GM10266 (cell line): Measurements from ENCODE around the gene MAP1A.
"Not testable (repeated sequence)": the region's sequence is repeated elsewhere in the genome, so short reads cannot be mapped to it uniquely, and the experiment has no call there.

ENCODE experiments used
- DNase-seq: peaks from one replicate; pipeline ENCODE4 v3.0.0; 2012; ENCODE audit errors: extremely low spot score
- TF ChIP-seq, protein P1 (sequence below): IDR thresholded peaks from 2 replicates; pipeline ENCODE4 v1.5.1; 2012; ENCODE audit warnings: mild to moderate bottlenecking, low read depth; ENCODE audit not compliant: control insufficient read depth, insufficient read depth; ENCODE audit errors: missing control alignments

Gene MAP1A

DNA sequence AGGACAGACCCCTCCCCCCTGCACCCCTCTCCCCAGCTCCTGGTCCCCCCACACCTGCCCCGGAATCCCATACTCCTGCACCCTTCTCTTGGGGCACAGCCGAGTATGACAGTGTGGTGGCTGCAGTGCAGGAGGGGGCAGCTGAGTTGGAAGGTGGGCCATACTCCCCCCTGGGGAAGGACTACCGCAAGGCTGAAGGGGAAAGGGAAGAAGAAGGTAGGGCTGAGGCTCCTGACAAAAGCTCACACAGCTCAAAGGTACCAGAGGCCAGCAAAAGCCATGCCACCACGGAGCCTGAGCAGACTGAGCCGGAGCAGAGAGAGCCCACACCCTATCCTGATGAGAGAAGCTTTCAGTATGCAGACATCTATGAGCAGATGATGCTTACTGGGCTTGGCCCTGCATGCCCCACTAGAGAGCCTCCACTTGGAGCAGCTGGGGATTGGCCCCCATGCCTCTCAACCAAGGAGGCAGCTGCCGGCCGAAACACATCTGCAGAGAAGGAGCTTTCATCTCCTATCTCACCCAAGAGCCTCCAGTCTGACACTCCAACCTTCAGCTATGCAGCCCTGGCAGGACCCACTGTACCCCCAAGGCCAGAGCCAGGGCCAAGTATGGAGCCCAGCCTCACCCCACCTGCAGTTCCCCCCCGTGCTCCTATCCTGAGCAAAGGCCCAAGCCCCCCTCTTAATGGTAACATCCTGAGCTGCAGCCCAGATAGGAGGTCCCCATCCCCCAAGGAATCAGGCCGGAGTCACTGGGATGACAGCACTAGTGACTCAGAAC is 9.8 kb downstream of the MAP1A start:
- TF ChIP-seq, protein P1, sequence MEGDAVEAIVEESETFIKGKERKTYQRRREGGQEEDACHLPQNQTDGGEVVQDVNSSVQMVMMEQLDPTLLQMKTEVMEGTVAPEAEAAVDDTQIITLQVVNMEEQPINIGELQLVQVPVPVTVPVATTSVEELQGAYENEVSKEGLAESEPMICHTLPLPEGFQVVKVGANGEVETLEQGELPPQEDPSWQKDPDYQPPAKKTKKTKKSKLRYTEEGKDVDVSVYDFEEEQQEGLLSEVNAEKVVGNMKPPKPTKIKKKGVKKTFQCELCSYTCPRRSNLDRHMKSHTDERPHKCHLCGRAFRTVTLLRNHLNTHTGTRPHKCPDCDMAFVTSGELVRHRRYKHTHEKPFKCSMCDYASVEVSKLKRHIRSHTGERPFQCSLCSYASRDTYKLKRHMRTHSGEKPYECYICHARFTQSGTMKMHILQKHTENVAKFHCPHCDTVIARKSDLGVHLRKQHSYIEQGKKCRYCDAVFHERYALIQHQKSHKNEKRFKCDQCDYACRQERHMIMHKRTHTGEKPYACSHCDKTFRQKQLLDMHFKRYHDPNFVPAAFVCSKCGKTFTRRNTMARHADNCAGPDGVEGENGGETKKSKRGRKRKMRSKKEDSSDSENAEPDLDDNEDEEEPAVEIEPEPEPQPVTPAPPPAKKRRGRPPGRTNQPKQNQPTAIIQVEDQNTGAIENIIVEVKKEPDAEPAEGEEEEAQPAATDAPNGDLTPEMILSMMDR, result no peak

DNA sequence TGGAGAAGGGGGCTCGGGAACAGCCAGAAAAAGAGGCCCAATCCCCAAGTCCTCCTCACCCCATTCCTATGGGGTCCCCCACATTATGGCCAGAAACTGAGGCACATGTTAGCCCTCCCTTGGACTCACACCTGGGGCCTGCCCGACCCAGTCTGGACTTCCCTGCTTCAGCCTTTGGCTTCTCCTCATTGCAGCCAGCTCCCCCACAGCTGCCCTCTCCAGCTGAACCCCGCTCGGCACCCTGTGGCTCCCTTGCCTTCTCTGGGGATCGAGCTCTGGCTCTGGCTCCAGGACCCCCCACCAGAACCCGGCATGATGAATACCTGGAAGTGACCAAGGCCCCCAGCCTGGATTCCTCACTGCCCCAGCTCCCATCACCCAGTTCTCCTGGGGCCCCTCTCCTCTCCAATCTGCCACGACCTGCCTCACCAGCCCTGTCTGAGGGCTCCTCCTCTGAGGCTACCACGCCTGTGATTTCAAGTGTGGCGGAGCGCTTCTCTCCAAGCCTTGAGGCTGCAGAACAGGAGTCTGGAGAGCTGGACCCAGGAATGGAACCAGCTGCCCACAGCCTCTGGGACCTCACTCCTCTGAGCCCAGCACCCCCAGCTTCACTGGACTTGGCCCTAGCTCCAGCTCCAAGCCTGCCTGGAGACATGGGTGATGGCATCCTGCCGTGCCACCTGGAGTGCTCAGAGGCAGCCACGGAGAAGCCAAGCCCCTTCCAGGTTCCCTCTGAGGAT is 10.6 kb downstream of the MAP1A start:
- TF ChIP-seq, protein P1, result no peak
- DNase-seq, result no peak

More for the DNA sequence above, 9.8 kb downstream of the MAP1A start:
- DNase-seq, result no peak

DNA sequence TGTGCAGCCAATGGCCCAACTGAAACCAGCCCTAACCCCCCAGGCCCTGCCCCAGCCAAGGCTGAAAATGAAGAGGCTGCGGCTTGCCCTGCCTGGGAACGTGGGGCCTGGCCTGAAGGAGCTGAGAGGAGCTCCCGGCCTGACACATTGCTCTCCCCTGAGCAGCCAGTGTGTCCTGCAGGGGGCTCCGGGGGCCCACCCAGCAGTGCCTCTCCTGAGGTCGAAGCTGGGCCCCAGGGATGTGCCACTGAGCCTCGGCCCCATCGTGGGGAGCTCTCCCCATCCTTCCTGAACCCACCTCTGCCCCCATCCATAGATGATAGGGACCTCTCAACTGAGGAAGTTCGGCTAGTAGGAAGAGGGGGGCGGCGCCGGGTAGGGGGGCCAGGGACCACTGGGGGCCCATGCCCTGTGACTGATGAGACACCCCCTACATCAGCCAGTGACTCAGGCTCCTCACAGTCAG is 11.2 kb downstream of the MAP1A start:
- no peak for DNase-seq
- TF ChIP-seq, protein P1, result no peak

DNA sequence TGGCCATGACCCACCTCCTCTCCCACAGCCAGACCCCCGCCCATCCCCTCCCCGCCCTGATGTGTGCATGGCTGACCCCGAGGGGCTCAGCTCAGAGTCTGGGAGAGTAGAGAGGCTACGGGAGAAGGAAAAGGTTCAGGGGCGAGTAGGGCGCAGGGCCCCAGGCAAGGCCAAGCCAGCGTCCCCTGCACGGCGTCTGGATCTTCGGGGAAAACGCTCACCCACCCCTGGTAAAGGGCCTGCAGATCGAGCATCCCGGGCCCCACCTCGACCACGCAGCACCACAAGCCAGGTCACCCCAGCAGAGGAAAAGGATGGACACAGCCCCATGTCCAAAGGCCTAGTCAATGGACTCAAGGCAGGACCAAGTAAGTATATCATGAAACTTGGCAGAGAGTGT is 11.7 kb downstream of the MAP1A start:
- TF ChIP-seq, protein P1, result no peak
- DNase-seq, result no peak

DNA sequence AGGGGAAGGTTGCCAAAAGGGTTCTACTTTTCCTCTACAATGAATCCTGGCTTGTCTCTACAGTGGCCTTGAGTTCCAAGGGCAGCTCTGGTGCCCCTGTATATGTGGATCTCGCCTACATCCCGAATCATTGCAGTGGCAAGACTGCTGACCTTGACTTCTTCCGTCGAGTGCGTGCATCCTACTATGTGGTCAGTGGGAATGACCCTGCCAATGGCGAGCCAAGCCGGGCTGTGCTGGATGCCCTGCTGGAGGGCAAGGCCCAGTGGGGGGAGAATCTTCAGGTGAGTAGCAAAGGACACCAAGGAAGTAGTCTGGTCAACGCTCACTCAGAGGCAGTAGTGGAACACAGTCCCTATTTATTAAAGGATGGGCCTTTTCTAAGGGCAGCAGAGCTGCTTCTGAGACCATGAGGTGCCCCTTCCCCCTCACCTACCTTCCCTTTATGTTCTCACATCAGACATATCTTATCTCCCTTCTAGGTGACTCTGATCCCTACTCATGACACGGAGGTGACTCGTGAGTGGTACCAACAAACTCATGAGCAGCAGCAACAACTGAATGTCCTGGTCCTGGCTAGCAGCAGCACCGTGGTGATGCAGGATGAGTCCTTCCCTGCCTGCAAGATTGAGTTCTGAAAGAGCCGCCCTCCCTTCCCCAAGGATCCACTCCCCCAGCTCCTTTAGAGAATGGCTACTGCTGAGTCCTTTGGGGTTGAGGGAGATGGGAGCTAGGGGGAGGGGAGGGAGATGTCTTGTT is 12.4 kb downstream of the MAP1A start:
- TF ChIP-seq, protein P1, result no peak
- no peak for DNase-seq

DNA sequence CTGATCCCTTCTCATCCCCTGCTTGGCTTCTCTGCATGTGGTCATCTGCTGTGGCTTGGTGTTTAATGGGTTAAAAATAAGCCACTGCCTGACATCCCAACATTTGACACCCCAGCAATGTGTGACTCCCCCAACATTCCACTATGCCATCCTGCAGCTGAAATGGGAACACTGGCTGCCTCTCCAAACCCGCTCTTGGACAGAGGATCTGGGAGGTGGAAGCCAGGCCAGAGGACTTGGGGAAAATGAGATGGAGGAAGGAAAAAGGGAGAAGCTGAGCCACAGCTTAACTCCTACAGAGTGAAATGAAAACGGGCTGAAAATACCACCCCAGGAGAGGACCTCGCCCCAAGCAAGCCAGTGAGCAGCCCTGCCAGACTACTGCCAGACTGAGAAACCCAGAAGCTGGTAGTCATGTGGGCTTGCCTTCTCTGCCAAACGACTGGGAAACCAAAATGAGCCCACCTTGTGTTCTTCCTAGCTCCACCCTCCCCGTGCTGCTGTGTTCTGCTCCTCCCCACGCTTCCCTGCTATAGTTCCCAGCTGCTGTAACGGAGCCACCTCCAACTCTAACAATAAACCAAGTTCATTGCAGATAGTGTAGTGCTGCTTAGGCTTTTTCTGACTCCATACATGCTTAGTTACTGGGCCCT is 13.7 kb downstream of the MAP1A start:
- DNase-seq, result no peak
- TF ChIP-seq, protein P1, result no peak

DNA sequence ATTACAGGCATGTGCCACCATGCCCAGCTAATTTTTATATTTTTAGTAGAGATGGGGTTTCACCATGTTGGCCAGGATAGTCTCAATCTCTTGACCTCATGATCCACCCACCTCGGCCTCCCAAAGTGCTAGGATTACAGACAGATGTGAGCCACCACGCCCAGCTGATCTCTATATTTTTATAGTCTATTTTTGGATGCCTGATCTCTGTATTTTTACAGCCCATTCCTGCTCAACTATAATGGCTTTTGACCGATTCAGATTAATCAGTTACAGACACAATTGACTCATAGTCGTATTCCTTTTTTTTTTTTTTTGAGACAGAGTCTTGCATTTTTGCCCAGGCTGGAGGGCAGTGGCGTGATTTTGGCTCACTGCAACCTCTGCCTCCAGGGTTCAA is 15.4 kb downstream of the MAP1A start:
- DNase-seq, result not testable (repeated sequence)
